ENCODE data around the gene GCGR. TPM values are rescaled to one million over a fixed set of nuclear protein-coding genes. Genes with fewer than 3 reads are reported as not detected.

GCGR gene
- total RNA-seq, 4 donors from 2014 or later = 0.38 TPM; not detected in 3

GRCh38 chr17:81808778-81809555, 5.0 kb downstream of the GCGR start:
- TF ChIP-seq CTCF (IDR thresholded peaks at IDR 0.05; ENCODE audit: low read depth) = no peak

- no peak for TF ChIP-seq CTCF (IDR thresholded peaks at IDR 0.05; ENCODE audit: low read depth)
Observed at GRCh38 chr17:81809556-81809998, 5.6 kb downstream of the GCGR start.

GRCh38 chr17:81810476-81810875, 6.5 kb downstream of the GCGR start:
- no peak for TF ChIP-seq CTCF (IDR thresholded peaks at IDR 0.05; ENCODE audit: low read depth)

- TF ChIP-seq CTCF (IDR thresholded peaks at IDR 0.05; ENCODE audit: low read depth) = no peak
Observed at GRCh38 chr17:81810892-81811704, 7.1 kb downstream of the GCGR start.

- no peak for TF ChIP-seq CTCF (IDR thresholded peaks at IDR 0.05; ENCODE audit: low read depth)
Observed at GRCh38 chr17:81811705-81812570, 8.0 kb downstream of the GCGR start.

GRCh38 chr17:81812571-81813370, 8.8 kb downstream of the GCGR start:
- no peak for TF ChIP-seq CTCF (IDR thresholded peaks at IDR 0.05; ENCODE audit: low read depth)
